Retinal pigment epithelial cell (primary cell): ENCODE data around the gene PABPN1L.

Source experiments
- DNase-seq: peaks from one replicate; pipeline ENCODE4 v3.0.0-alpha.2; 2010; ENCODE audit warnings: low read depth
- H3K4me3 ChIP-seq: 2 replicates; pipeline ENCODE4 v1.5.1; 2011; ENCODE audit warnings: mild to moderate bottlenecking, low read length, control low read depth, moderate library complexity
- CTCF ChIP-seq: conservative IDR thresholded peaks from 2 replicates; pipeline ENCODE4 v1.5.1; 2011; ENCODE audit warnings: low read depth, low read length, control low read depth, inconsistent platforms

The PABPN1L gene

GRCh38 chr16:88871349-88871702, 4.9 kb upstream of the PABPN1L start:
- TF ChIP-seq CTCF, result no peak
- no peak overlapping the region for H3K4me3 ChIP-seq
- DNase-seq, result no peak

DNA sequence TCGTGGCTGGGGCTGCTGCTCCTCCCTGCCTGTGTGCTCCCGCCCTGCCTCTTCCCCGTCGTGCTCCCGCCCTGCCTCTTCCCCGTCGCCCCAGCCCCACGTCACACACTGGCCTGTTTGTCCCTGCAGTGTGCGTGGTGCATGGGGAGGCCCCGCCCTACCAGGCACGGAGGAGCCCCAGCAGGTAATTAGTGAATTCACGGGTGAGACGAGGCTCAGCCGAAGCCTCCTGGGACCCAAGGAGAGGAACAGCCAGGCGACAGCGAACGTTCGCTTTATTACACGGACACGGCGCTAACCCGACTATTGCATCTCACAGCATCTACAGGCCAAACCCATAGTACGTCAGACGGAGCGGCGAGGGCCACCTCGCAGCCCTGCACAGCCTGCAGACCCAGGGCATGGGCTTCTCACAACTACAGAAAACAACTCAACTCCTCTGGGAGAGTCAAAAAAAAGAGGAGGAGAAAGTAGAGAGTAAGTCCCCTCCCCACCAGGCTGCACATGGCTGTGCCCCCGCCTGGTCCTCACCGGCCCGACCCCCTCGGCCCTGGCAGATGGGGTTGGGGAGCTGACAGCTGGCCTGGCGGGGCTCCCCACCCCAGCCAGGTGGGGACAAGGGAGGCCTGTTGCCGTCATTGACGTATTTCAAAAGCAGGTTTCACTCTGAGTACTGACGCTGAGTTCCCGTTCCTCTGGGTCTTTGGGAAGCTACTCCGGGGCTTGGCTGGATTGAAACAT, 4.3 kb upstream of the PABPN1L start:
- DNase-seq, result no peak
- no peak overlapping the region for H3K4me3 ChIP-seq

DNA sequence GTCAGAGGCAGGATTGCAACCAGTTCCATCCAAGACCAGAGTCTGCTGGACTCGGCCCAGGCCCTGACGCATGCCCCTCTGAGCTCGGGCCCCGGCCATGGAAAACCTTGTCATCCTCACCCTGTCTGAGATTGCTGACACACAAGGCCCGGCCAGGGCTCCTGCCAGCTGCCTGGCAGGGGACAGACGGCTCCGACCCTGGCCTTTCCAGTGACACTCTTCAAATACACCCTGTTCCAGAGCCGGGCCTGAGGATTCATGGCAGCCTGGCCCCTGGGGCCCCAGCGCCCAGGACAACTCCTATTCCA, 3.2 kb upstream of the PABPN1L start:
- no peak for TF ChIP-seq CTCF
- no peak for DNase-seq
- H3K4me3 ChIP-seq, result no peak overlapping the region

More for the DNA sequence above, 4.3 kb upstream of the PABPN1L start:
- TF ChIP-seq CTCF, result no peak

DNA sequence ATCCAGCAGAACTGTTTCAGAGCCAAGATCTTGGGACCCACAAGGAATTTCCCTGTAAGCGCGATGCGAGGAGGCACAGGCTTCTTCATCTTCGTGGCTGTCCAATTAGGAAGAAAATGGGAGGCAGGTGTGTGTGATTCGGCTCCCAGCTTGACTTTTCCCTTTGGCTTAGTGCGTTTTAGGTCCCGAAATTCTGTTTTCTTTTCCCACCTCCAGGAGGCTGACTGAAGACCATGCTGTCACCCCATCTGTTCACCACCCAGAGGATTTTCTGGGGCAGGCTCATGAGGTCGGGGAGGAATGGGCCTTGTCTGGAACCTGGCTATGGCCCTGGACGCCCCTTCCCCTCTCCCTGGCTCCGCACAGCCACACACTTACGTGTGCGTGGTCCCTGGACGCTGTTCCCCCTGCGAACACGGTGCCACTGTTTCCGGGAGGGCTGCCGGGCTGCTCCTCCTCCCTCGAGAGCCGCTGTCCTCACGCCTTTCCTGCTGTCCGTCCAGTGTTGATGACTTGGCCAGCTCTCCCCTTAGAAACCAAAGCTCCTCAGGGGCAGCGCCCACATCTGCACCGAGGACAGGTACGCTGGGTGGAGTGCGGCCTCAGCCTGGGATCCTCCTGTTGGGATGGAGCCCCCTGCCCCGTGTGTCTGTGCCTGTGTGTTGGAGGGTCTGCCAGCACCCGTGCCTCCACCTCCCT, 2.7 kb upstream of the PABPN1L start:
- H3K4me3 ChIP-seq, result no peak overlapping the region
- no peak for TF ChIP-seq CTCF
- no peak for DNase-seq

DNA sequence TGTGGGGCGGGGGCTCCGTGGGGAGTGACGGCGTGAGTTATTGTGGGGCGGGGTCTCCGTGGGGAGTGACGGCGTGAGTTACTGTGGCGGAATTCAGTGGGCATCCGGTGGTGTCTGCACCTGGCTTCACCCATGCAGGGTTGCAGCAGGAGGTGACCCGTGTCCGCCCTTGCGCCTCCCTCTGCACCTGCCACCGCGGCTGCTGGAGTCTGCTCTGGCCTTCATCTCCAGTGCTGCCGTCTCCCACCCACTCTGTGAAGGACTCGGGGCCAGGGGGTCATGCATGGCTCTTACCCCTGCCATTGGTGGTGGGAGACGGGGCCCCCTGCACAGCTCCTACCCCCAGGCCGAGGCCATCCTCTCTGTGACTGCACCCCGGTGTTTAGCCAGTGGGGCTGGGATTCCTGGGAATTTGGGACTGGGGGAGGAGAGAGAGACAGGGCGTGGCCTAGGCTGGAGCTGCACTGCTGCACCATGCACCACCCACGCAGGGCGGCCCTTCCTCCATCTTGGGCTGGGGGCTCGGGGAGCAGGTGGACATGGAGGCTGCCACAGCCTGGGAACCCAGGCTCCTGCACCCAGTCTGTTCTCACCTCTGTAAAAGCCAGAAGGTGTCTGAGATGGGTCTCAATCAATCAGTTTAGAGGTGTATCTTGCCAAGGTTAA, 1.3 kb upstream of the PABPN1L start:
- TF ChIP-seq CTCF, result no peak
- no peak overlapping the region for H3K4me3 ChIP-seq
- DNase-seq, result no peak

DNA sequence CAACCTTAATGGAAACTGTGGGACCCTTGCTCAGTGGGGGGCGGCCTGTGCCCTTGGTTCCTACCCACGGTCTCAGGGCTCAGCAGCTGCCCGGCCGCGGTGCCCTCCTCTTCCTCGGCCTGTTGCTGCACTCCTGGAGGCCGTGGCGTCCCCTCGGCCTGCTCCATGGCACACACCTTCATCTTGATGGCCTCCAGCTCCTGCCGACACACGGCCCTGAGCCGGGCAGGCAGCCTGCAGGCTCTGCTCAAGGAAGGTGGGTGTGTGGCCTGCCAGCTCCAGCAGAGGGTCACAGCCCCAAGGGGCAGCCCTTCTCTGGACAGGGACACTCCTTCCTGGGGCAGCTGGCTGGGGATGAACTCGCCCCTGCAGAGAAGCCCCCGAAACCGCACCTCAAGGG, 718 bp downstream of the PABPN1L start:
- TF ChIP-seq CTCF, result no peak
- H3K4me3 ChIP-seq, result no peak overlapping the region
- no peak for DNase-seq

- DNase-seq, result no peak
- TF ChIP-seq CTCF, result no peak
These were observed 1.1 kb downstream of the PABPN1L start for GRCh38 chr16:88865310-88865709.

More at GRCh38 chr16:88865310-88865709, 1.1 kb downstream of the PABPN1L start:
- no peak overlapping the region for H3K4me3 ChIP-seq
